C4-2B (cell line): ENCODE results near the gene TBCEL.

Experiments used
- H3K27ac ChIP-seq: fragments of 450-650 bp; 2 replicates; pipeline ENCODE4 v1.5.1; 2017
- CTCF ChIP-seq: fragments of 450-650 bp; conservative IDR thresholded peaks from 2 replicates; pipeline ENCODE4 v1.5.1; 2017; ENCODE audit warnings: mild to moderate bottlenecking
- ZFX ChIP-seq: fragments of 450-650 bp; IDR thresholded peaks from 2 replicates; pipeline ENCODE4 v1.6.1; 2017

TBCEL gene

GRCh38 chr11:121117788-121118187 is 93.9 kb downstream of the TBCEL start:
- H3K27ac ChIP-seq: no peak overlapping the region
- TF ChIP-seq ZFX (no peak), CTCF (no peak)

GRCh38 chr11:121119440-121119839 is 95.5 kb downstream of the TBCEL start:
- TF ChIP-seq CTCF (peak; percentile 63), ZFX (no peak)
- no peak overlapping the region; the same call in 1 of the 2 replicates for H3K27ac ChIP-seq

GRCh38 chr11:121122328-121122727 is 98.4 kb downstream of the TBCEL start:
- TF ChIP-seq ZFX (no peak), CTCF (no peak)
- H3K27ac ChIP-seq: no peak overlapping the region

GRCh38 chr11:121123496-121124069 is 99.7 kb downstream of the TBCEL start:
- no peak for TF ChIP-seq ZFX
- TF ChIP-seq CTCF: no peak
- H3K27ac ChIP-seq: no peak overlapping the region

GRCh38 chr11:121127809-121128208 is 103.9 kb downstream of the TBCEL start:
- H3K27ac ChIP-seq: no peak overlapping the region
- TF ChIP-seq CTCF (no peak), ZFX (no peak)

- H3K27ac ChIP-seq: no peak overlapping the region
- TF ChIP-seq CTCF (no peak), ZFX (no peak)
These were observed 105.7 kb downstream of the TBCEL start for GRCh38 chr11:121129362-121130340.

- no peak overlapping the region for H3K27ac ChIP-seq
- TF ChIP-seq CTCF: no peak
- TF ChIP-seq ZFX: no peak
These were observed 107.8 kb downstream of the TBCEL start for GRCh38 chr11:121131656-121132055.
